DOHH2 (cell line): ENCODE measurements around the gene CST3.

ENCODE experiments used
- CTCF ChIP-seq: fragments of 200-600 bp; sonication (generic); IDR thresholded peaks from one replicate; pipeline ENCODE4 v1.5.1; 2014; ENCODE audit warnings: antibody characterized with exemption, mild to moderate bottlenecking, low read depth, low read length; ENCODE audit not compliant: poor library complexity, severe bottlenecking
- EZH2phosphoT487 ChIP-seq: fragments of 200-600 bp; sonication (generic); IDR thresholded peaks from 2 replicates; pipeline ENCODE4 v1.6.1; 2017; ENCODE audit warnings: borderline replicate concordance, mild to moderate bottlenecking, antibody characterized with exemption, low read length, moderate library complexity, mixed read lengths

- TF ChIP-seq CTCF (no peak), EZH2phosphoT487 (no peak)
Measured at GRCh38 chr20:23679133-23680092, 41.7 kb upstream of the CST3 start.
